ENCODE measurements around the gene OR2M4. TPM values are rescaled to one million over a fixed set of nuclear protein-coding genes. Genes with fewer than 3 reads are reported as not detected.

OR2M4 gene
- total RNA-seq, 1 experiment from 2014 or later = not detected

Other genes with a start within 250 kb of the OR2M4 start
- gene OR2L5, start 217.8 kb upstream of the OR2M4 start, total RNA-seq (2021; ENCODE audit: unreplicated experiment) = not detected
- not detected for gene OR2L2, start 201.3 kb upstream of the OR2M4 start, total RNA-seq (2021; ENCODE audit: unreplicated experiment)
- not detected for gene OR2L3, start 184.6 kb upstream of the OR2M4 start, total RNA-seq (2021; ENCODE audit: unreplicated experiment)
- gene OR2L13, start 136.2 kb upstream of the OR2M4 start, total RNA-seq (2021; ENCODE audit: unreplicated experiment) = not detected
- not detected for gene OR2M5, start 86.3 kb upstream of the OR2M4 start, total RNA-seq (2021; ENCODE audit: unreplicated experiment)
- not detected for gene OR2M2, start 56.6 kb upstream of the OR2M4 start, total RNA-seq (2021; ENCODE audit: unreplicated experiment)
- not detected for gene OR2M3, start 34.2 kb upstream of the OR2M4 start, total RNA-seq (2021; ENCODE audit: unreplicated experiment)
- gene OR2T33, start 46.6 kb downstream of the OR2M4 start, total RNA-seq (2021; ENCODE audit: unreplicated experiment) = not detected
- gene OR2T12, start 72.0 kb downstream of the OR2M4 start, total RNA-seq (2021; ENCODE audit: unreplicated experiment) = not detected
- not detected for gene OR2M7, start 93.2 kb downstream of the OR2M4 start, total RNA-seq (2021; ENCODE audit: unreplicated experiment)
- gene OR14C36, start 117.4 kb downstream of the OR2M4 start, total RNA-seq (2021; ENCODE audit: unreplicated experiment) = not detected
- gene OR2T4, start 130.2 kb downstream of the OR2M4 start, total RNA-seq (2021; ENCODE audit: unreplicated experiment) = not detected
- not detected for gene OR2T6, start 144.3 kb downstream of the OR2M4 start, total RNA-seq (2021; ENCODE audit: unreplicated experiment)
- not detected for gene OR2T1, start 171.6 kb downstream of the OR2M4 start, total RNA-seq (2021; ENCODE audit: unreplicated experiment)
- not detected for gene OR2T2, start 214.2 kb downstream of the OR2M4 start, total RNA-seq (2021; ENCODE audit: unreplicated experiment)
- not detected for gene OR2T3, start 241.9 kb downstream of the OR2M4 start, total RNA-seq (2021; ENCODE audit: unreplicated experiment)

Data from HCT116 (cell line).